HG02678 (cell line): ENCODE measurements around the gene PAX5.

Experiments used
- ATAC-seq: cut with Tn5 transposase; IDR thresholded peaks from one replicate; pipeline ENCODE4 v1.9.1; 2021; ENCODE audit warnings: mild to moderate bottlenecking, moderate library complexity; ENCODE audit not compliant: unreplicated experiment

PAX5 gene

DNA sequence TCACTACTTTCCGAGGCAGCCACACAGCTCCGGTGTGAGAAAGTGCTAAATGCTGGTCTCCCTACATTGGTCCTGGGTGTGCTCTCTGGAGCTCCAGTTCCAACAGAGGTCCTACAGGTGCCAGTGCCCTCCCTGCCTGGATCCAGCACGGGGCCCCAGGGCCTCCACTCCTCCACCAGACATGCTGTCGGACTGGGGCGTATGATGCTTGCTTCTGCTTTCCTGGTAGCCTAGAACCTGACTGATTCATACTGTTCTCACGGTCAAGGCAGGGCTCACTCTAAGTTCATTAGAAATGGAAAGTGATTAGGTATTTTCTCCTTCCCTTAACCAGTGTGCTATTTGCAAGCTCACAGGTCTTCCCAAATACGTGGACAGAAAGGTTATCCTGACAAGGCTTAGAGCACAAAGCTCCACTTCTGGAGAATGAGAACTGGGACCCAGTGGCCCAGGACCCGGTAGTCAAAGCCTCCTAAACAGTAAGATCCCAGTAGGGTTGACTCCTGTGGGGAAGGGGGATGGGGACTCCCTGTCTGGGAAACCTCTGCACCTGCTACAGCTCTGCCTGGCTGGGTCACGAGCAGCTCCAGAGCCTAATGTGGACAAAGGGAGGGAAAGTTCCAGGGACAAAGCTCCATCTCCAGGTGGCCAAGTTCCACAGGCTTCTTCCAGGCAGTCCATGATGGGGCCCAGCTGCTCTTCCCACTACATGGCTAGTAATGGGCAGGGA lies 98.1 kb downstream of the PAX5 start:
- ATAC-seq = peak; percentile 62

DNA sequence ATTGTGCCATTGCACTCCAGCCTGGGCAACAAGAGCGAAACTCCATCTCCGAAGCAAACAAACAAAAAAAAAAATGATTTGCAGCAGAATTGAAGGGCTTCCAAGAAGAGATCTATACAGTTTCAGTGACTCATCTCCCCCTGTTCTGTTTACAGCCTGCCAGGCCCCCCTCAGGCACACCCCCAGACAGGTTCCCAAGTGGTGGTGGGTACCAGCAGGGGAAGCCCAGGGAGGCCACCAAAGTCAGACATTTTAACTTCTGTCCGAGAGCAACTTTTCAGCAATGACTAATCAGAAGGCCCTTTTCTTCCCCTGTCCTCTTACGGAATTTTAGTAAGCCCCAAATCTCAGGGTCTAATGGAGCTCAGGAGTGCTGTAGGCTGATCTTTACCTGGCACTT lies 98.7 kb downstream of the PAX5 start:
- peak; percentile 37 for ATAC-seq

DNA sequence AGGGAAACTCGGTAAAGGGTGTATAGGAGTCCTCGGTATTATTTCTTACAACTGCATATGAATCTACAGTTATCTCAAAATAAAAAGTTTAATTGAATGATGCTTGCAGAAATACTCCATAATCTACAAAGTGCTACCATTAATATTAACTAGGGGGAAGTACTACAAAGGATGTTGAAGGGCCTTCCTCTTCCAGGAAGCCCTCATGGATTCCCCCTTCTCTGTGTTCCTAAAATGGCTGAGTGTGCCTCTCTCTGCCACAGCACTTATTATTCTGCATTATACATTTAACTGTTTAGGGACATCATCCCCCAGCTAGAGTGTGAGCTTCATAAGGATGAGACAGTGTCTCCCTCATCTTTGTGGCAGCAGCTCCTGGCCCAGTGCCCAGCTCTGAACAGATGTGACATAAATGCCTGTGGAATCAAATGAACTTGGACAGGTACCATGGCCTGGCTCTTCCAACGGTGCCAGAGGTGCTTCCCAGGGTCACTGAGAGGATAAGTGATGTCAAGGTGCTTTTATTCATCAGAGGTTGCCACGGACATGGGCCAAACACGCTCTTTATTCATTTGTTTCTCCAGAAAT lies 99.5 kb downstream of the PAX5 start:
- no peak for ATAC-seq

DNA sequence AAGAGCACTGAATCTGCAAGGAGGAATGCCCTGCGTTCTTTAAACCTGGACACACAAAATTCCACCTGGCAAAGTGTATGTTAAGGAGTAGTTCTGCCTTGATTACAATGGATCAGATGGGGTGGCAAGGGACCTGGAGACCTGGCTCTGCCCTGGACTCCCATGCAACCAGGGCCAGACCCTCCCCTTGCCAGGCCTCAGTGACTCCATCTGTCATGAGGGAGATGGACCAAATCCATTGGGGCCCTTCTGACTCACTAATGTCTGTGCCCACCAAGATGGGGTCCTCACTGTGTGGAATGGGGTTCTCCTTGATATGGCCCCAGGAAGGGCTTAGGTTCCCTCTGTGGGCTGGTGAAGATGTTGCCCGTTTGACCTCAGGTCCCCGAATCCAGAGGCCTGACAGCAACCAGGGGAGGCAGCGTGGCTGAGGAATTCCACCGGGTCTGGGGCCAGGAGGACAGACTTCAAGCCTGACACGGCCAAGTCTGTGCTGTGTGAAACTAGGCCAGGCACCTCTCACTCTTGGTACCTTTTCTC lies 100.3 kb downstream of the PAX5 start:
- ATAC-seq = no peak

DNA sequence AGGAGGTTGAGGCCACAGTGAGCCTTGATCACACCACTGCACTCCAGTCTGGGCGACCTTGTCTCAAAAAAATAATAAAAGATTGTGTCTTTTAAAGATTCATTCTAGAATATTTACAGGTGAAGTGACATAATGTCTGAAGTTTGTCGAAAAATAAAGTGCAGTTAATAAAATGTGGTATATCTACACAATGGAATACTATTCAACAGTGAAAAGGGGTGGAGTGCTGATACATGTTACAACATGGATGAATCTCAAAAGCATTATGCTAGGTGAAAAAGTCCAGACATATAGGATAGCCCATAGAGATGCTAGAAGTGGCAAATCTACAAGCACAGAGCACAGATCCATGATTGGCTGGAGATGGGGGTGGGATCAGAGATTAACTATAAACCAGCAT lies 101.9 kb downstream of the PAX5 start:
- ATAC-seq = no peak

DNA sequence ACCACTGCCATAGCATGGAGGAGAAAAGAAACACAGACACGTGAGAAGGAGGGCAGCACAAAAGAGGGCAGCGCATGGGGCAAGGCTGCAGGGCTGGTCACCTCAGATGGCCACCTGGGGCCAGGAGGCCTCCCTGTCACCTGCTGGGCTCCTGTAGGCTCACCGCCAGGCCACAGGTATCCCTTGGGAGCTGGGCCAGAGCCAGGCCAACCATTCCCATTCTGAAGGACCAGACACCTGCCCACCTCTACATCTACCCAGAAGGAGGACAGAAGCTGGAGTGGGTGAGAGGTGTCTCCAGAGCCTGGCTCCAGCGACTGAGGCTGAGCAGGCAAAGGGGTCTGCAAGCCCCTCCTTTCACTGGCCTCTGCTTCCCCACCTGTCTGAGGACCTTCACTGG lies 103.1 kb downstream of the PAX5 start:
- ATAC-seq = no peak

DNA sequence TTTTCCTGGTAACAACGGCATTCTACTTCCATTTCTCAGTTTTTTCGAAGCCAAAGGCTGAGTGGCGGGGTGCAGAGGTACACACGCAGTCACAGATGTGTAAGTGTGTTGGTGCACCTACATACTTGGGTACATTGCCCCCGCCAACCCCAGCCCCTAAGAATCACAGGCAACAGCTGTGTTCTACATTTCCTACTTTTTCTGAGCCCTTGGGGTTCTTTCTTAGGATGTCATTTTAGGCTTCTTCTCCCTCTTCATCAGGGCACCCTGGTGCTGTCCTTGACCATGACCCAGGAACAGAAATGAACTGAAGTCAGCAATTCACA lies 104.8 kb downstream of the PAX5 start:
- ATAC-seq = no peak

DNA sequence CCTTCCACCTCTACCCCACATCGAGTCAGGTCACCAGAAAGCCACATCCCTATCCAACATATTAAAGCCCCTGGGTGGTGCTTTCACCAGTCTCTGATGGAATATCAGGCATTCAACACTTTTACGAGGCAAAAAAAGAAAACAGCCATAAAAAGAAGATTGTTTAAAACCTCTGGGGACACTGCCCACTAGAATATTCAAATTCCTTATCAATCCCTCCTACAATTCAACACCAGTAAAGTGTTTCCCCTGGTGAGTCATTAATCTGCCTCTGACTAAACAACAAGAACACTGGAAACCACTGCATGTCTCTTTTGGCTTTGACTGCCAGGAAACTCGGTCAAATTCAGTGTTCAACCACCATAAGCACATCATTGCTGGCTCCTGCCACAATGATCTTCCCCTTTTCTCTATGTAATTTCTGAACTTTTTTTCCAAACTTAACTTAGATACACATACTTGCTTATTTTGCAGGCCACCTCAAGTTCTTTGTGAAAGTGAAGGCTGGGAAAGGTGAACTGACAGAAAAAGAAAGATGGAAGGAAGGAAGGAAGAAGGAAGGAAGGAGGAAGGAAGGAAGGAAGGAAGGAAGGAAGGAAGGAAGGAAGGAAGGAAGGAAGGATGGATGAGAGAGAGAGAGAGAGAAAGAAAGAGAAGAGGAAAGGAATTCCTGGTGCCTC lies 105.3 kb downstream of the PAX5 start:
- ATAC-seq = peak; percentile 69

DNA sequence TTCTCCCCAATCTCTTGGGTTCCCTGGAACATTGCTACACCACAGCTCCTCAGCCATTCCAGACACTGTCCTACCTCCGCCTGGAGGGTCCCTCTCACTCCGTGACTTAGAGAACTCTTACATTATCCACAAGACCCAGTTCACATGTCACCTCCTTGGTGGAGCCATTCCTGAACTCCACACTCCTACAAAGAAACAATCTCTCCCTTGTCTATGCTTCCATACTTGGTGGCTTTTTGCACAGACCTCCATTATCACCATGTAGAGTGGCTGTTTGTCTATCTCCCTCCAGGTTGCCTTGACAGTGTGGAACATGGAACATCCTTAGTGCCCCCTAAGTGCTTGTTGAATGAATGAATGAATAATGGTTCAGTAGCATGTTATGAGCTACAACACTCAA lies 105.9 kb downstream of the PAX5 start:
- no peak for ATAC-seq

DNA sequence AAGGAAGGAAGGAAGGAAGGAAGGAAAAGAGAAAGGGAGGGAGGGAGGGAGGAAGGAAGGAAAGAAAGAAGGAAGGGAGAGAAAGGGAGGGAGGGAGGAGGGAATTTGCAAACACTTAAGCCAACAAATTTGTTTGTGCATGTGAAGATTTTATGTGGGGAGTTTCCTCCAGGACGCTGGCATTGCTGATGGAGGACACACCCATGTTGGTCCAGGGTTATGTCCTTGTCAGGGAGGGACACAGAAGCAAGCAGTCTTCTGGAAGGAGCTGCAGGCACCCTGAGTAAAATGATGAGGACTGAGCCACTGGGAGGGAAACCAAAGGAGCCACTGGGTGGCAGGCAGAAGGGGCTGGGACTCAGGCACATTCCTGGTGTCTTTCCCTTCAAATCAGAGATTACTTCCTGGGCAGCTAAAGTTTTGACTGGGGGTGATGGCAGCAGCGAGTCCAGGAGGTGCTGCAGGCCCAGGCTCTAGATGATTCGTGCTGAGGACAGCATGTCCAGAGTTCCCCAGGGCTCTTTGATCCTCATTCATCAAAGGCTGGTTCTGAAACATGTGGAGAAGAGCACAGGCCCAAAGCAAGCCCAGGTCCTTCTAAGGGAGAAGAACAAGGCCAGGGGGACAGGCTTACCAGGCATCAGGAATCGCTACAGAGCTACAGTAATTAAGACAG lies 109.2 kb downstream of the PAX5 start:
- ATAC-seq = no peak

DNA sequence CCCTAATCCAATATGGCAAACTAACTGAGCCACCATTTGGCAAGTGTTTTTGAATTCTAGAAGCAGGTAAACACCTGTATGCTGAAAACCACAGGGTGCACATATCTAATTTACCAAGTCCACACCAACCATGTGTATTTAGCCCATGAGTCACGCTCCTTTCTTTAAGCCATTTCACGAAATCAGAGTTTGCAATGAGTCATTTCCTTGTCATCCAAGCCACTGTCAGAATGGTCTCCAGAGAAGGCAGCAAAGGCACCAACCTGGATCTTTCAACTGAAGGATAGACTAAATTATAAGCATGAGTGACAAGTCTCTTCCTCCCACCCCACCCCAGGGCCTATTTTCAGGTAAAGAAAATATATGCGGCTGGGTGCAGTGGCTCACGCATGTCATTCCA lies 110.0 kb downstream of the PAX5 start:
- no peak for ATAC-seq

DNA sequence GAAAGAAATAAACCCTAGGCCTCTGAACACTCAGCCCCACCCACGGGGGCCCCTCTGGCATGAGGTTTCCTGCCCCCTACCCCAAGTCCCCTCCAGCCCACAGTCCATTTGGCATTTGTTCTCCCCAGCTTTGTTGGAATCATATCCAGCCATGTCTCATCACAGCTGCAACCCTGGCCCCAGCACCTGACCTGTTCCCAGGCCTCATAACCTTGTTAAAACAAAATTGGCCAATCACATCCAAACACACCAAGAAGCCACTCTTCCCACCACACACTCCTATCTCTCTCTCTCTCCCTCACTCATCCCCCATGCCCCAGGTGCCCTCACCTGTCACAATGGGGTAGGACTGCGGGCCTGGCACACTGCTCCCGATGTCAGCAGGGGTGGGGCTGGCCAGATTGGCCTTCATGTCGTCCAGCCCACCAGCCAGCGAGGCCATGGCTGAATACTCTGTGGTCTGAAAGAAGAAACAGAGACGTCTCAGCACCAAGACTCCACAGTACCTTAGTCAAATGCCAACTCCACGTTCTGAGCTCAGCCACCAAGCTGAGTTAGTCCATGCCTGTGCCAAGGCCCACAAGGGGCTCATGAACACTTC lies 110.9 kb downstream of the PAX5 start:
- no peak for ATAC-seq

DNA sequence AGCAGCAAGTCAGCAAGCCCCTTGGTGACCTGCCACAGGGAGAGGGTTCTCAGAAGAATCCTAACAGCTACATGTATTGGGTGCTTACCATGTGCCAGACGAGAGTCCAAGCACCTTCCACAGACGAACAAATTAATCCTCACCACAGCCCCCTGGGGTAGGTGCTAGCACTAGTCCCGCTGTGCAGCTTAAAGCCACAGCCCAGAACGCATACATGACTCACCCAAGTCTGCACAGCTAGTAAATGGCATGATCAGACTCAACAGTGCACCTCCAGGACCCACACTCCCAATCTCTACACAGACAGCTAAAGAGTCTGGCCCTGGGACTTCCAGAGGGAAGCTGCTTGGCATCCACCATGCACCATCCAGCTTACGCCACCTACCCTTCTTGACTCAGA lies 111.5 kb downstream of the PAX5 start:
- no peak for ATAC-seq

DNA sequence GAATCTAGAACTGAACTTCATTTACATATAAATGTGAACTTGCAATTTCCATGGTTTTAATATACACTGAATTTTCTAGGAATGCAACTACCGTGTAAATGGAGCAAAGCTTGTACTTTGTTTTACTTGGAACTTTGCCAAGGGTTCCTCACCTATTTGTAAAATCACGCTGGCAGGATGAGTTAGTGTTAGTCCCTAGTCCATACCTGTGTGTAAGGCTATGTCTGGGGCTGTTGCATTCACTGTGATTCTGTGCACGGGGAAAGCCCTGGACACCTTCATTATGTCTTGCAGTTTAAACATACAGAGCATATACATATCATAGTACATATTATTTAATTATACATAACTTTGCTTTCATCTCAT lies 119.9 kb downstream of the PAX5 start:
- ATAC-seq = no peak

DNA sequence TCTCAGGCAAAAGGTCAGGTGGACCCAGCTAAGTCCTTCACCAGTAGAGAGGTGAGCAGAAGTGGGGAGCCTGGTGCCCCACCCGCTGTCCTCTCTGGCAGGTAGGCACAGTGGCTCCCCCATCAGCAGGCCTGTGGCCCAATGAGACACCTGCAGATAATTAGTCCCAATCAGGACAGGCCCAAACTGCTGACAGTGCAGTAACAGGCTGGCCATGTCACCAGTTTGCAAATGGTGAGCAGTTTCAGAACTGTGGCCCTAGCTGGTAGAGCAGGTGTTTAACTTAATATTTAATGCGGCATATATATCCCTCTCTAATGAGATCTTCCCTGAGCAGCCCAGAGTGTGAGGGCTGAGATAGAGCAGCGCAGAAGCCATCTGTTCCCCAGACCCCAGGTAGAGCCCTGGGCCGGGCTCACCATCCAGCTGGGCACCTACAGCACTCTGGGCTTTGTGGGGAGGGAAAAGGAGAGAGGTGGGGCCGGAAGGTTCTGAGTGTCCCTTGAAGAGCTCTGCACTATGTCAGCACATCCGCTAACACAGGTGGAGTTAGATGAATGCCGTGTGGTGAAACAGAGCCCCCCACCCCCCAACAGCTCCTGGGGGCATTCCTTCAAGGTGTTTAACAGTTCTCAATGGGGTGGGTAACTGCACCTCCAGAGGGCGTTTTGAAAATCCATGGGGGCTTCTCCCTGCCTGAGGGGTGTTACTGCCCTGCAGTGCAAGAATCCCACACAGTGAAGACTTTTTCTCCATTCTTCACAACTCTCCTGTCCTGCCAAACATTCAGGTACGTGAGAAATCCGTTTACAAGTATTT lies 120.5 kb downstream of the PAX5 start:
- ATAC-seq = no peak

DNA sequence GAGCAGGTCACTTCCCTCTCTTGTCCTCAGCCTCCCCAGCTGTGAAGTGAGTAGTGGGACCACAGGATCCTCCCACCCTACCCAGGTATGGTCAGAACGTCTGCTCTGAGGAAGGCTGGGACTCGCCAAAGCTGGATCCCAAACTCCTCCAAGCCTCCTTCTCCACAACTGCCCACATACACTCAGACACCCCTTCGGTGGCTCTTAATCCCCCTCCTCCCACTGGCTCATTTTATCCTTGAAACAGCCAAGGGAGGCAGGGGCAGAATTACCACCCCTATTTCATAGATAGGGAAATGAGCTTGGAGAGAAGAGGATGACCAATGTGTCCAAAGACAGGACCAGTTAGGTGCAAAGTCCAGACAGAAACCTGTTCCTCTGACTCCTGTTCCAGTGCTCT lies 121.4 kb downstream of the PAX5 start:
- no peak for ATAC-seq

DNA sequence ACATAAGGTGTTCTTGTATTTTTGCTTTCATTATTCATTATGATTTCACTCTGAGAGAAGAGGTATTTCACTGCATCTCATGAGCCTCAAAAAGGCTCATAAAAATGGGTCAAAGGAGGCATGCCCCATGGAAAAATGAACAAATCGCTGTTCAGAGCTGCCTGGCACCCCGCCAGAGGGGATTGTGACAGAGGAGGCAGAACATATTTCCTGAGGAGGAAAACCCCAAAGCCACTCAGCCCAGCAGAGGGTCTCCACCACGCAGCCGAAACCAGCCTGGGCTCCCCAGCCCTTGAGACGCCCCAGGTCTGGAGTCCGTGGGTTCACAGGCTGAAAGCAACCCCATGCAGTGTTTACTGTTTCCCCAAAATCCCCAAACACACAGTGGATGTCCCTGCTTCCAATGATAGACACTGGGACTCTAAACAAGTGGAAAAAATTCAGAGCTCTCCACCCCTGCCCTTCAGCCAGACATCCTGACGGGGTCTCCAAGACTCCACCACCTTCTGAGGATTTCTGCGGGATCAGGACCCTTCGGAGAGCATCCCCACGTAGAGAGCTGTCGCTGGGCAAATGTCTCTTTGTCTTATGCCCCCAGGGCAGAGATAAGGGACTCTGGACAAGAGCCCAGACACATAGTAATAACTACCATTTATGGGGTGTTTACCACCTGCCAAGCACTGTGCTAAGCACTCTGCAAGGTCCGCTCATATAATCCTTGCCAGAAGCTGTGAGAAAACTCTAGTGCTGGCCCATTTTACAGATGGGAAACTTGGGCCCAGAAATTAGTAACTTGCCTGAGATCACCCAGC lies 122.3 kb downstream of the PAX5 start:
- ATAC-seq = no peak

DNA sequence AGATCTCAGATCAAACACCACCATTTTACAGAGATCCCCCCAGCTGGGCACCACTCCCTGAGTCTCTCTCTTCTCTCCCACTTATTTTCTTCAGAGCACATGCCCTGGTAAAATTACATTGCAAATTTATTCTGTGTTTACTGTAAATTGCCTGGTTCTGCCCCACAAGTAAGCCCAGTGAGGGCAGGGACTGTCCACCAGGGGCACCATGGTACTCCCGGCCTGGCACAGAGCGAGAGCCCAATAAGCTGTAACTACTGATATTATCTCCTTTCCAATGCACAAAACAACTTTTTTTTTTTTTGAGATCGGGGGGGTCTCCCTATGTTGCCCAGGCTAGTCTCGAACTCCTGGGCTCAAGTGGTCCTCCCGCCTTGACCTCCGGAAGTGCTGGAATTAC lies 123.0 kb downstream of the PAX5 start:
- ATAC-seq = no peak

DNA sequence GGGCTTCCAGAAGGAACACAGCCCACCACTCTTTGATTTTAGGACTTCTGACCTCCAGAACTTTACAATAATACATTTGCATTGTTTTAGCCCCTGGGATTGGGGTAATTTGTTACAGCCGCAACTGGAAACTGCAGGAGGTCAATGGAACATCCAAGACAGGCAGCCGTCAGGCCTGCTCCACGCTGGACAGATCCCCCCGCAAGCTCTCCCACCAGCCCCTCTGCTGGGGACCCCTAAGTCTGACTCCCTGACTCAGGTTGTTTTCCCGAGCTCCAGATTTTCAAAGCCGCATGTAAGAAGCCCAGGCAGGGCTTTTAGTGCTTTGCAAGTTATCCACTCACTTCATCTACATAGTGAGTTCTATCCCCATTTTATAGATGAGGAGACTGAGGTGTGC lies 127.6 kb downstream of the PAX5 start:
- no peak for ATAC-seq
